Measurements from ENCODE around the gene NSRP1.

DNA sequence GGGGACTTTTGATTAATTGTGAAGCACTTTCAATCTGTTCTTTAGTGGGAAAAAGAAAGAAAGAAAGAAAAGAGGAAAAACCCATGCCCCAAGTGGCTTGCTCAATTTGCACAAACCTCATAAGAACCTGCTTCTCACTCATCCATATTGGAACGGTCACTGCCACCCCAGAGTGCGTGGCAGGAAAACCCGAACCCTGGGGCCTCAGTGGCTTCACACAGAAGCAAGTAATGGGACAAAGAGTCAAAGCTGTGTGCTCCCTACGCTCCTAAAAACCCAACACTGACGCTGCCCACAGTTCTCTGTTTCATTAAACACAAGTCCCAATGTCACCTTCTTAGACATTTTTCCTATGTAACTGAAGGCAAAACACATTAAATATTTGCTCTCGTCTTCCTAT is 117.7 kb downstream of the NSRP1 start:
- TF ChIP-seq, protein P1, sequence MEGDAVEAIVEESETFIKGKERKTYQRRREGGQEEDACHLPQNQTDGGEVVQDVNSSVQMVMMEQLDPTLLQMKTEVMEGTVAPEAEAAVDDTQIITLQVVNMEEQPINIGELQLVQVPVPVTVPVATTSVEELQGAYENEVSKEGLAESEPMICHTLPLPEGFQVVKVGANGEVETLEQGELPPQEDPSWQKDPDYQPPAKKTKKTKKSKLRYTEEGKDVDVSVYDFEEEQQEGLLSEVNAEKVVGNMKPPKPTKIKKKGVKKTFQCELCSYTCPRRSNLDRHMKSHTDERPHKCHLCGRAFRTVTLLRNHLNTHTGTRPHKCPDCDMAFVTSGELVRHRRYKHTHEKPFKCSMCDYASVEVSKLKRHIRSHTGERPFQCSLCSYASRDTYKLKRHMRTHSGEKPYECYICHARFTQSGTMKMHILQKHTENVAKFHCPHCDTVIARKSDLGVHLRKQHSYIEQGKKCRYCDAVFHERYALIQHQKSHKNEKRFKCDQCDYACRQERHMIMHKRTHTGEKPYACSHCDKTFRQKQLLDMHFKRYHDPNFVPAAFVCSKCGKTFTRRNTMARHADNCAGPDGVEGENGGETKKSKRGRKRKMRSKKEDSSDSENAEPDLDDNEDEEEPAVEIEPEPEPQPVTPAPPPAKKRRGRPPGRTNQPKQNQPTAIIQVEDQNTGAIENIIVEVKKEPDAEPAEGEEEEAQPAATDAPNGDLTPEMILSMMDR (IDR thresholded peaks at IDR 0.05; ENCODE audit: borderline replicate concordance, extremely low read depth, low read length, poor library complexity, severe bottlenecking): no peak
- TF ChIP-seq EZH2 (IDR thresholded peaks at IDR 0.05; ENCODE audit: borderline replicate concordance, low read depth, low read length, severe bottlenecking): no peak

Data from DND-41 (cell line).